ENCODE measurements around the gene ARHGEF39. TPM values are rescaled to one million over a fixed set of nuclear protein-coding genes. Genes with fewer than 3 reads are reported as not detected.

The ARHGEF39 gene
- total and polyA plus RNA-seq, 9 of the 15 experiments (the other 6 are each of a cell fraction or from before 2014, with no cell fraction given), result 2.8 to 21.7 (median 12.9) TPM

- TF ChIP-seq CBX3 (IDR thresholded peaks at IDR 0.05; ENCODE audit: borderline replicate concordance in 1 of 2, low read length in 2 of 2) (peak in 1 of 2 experiments; percentile 74; a peak in 1 of 3 replicates), KDM4B (IDR thresholded peaks at IDR 0.05; ENCODE audit: borderline replicate concordance in 2 of 2, low read depth in 1 of 2) (no peak), NR0B1 (IDR thresholded peaks at IDR 0.05; ENCODE audit: partially characterized antibody) (no peak), MTA3 (IDR thresholded peaks at IDR 0.05; ENCODE audit: borderline replicate concordance) (peak; percentile 74; the same call in 1 of the 2 replicates), RFX1 (IDR thresholded peaks at IDR 0.05) (peak; percentile 92), HNRNPLL (IDR thresholded peaks at IDR 0.05; ENCODE audit: low read depth, low read length, poor library complexity, severe bottlenecking) (peak; percentile 95), CREB3L1 (IDR thresholded peaks at IDR 0.05; ENCODE audit: borderline replicate concordance, low read depth) (peak; percentile 97), TARDBP (IDR thresholded peaks at IDR 0.05) (peak; percentile 20; the same call in 1 of the 2 replicates), HOXB6 (CRISPR knock-in tag; IDR thresholded peaks at IDR 0.05; ENCODE audit: borderline replicate concordance) (no peak), VEZF1 (CRISPR knock-in tag; IDR thresholded peaks at IDR 0.05) (peak; percentile 58), SMARCA5 (IDR thresholded peaks at IDR 0.05) (peak; percentile 74), ZNF311 (CRISPR knock-in tag; IDR thresholded peaks at IDR 0.05) (no peak), NFE2L1 (tag; IDR thresholded peaks at IDR 0.05; ENCODE audit: borderline replicate concordance, low read depth) (no peak), NR4A1 (CRISPR knock-in tag; IDR thresholded peaks at IDR 0.05) (no peak), NR4A1 (tag; IDR thresholded peaks at IDR 0.05) (no peak), IFI16 (CRISPR knock-in tag; IDR thresholded peaks at IDR 0.05) (no peak), KAT8 (IDR thresholded peaks at IDR 0.05; ENCODE audit: low read depth) (no peak), RBM22 (IDR thresholded peaks at IDR 0.05; ENCODE audit: low read depth, low read length, poor library complexity, severe bottlenecking) (no peak), PHF8 (IDR thresholded peaks at IDR 0.05; ENCODE audit: borderline replicate concordance, low read length) (peak; percentile 8; the same call in 1 of the 2 replicates), PHF21A (IDR thresholded peaks at IDR 0.05; ENCODE audit: borderline replicate concordance, low read depth) (no peak), BCLAF1 (IDR thresholded peaks at IDR 0.05; ENCODE audit: borderline replicate concordance in 1 of 2, control insufficient read depth in 1 of 2, low read depth in 2 of 2, low read length in 1 of 2) (peak in 1 of 2 experiments; percentile 81; a peak in 1 of 4 replicates)
Observed at GRCh38 chr9:35657546-35658136, 7.4 kb downstream of the ARHGEF39 start, which contains the start of gene RMRP (continued).
